Activated CD4-positive, alpha-beta T cell treated with anti-CD3 and anti-CD28 coated beads for 4 hours (primary cell): Measurements from ENCODE around the gene TRMO.

Source experiments
- DNase-seq, 2 donors: peaks; one replicate each; pipeline ENCODE4 v3.0.0-alpha.2; 2020

Gene TRMO

DNA sequence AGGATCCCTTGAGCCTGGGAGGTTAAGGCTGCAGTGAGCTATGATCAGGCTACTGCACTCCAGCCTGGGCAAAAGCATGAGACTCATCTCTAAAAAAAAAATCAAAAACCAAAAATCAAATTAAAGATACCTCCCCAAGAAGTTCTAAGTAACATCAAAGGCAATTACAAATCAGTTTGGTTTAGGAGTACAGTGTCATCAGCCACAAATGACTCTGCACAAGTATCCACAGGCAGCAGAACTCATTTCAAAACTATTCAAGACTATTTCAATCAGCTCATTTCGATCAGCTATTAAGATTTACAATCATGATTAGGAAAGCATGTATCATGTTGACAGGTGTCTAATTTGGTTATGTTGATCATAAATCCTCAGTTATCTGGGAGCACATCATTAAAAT, 19.1 kb downstream of the TRMO start:
- no peak for DNase-seq

DNA sequence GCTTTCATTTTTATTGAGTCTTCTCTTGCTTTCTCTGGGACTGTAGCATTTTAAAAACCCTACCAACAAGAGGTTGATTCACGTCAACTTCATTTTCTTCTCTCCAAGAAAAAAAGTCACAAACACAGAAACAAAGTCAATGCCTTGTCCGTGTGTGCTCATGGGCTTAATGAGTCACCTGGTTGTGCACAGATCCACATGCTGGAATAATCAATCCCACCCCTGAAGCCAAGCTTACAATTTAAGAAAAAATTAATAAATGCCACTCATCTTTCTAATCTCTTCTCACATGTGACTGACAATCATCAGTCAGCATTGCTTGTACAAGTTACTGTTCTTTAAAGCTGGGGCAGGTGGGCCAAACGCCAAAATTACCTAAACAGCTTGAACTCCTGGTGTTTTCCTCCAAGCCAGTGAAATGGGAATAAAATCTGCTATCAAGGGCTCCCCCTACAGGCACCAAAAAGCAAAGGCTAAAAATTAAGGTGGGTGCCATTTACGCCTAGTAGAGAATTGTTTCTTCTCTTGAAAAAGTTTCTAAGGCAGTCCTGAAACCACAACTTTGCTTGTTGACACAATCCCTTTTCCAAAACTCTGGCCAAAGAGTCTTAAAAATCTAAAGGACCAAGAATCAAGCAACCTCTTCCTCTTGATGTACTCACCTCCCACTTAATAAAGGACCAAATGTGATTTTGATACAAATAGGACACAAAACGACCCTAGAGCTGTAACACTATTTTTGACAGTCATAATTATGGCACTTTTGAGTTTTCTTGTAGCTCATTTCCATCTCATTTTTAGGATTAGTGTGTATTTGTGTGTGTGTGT, 21.3 kb downstream of the TRMO start:
- peak in 1 of 2 donors; percentile 25 for DNase-seq

DNA sequence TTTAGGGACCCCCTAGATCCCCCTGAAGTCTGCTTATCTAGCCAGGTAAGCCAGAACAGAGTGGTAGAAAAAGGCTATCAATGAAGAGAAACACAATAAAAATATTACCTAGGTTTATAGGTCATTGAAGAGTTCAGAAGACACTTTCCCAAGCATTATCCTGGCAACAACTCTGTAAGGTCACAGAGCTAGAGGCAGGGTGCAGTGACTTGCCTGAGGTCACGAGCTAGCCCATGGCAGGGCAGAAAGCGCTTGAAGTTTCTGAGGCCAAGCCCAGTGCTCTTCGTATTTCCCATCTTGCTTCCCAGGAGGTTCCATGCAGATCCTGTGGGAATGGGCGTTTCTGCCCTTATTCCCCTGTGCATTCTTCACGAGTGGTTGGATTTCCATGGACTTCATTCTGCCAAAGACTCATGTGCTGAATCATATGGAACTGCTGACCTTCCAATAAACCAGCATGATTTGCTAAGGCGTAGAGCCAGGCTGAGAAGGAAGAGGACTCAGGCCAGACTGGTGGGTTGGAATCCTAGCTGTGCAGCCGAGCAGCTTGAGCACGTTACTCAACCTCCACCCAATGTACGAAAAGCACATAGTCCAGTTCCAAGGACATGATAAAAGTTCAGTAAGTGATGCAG, 22.1 kb downstream of the TRMO start:
- DNase-seq: no peak

DNA sequence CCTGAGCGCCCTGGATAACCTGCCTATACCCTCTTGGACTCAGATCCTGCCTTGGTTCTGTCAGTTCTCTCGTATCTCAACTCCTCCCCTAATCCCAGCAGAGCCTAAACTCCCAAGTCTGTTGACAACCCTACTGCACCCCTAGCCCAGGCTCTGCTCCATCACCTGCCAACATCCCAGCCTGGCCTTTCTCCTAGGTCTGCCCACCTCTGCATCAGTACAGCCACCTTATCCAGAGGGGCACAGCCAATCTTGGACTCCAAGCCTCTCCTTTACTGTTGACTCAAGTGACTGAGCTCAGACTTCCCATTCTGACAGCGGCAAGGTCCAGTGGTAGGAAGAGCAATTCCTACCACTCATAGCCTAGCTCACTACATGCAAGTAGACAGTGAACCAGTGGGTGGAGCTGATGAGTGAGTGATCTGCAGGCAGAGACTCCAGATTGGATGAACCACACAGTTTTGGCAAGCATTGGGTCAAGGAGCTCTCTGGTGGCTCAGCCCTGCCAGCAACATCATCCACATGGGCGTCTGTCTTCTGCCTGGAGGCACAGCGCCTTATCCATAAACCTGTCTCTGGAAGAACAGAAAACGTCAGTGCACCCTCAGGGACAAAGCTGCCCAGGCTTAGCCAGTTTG, 26.5 kb downstream of the TRMO start:
- no peak for DNase-seq

DNA sequence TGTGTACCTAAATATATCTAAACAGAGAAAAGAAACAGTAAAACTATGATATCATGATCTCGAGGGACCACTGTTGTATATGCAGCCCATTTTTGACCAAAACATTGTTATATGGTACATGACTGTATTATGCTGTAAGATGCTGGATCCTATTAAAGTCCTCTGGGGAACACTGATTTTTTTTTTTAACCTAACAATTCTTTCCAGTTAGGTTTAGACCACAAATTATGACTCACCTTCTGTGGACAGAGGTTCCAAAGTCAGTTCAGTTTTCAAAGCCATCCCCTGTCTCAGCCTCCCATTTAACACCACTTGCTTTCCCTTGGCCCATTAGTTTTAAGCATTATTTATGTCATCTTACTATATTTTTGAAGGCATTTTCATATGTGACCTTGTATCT, 27.1 kb downstream of the TRMO start:
- DNase-seq: no peak

DNA sequence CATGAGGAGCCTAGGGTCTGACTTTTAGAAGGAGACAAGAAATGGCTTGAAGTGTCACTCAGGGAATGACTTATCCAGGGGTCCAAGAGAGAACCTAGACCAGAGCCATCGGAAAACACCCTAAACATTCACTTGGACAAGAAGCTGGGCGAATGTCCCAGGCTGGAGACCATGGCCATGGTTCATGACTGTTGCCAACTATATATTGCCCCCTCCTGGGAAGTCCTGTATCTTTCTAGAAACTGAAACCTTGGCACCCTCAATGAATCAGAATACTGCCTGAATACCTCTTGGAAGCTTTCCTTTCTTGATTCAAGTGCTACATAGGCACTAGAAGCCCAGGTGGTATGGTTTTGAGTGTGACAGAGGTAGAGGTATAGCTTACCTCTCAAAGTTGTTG, 29.9 kb downstream of the TRMO start:
- DNase-seq: no peak

DNA sequence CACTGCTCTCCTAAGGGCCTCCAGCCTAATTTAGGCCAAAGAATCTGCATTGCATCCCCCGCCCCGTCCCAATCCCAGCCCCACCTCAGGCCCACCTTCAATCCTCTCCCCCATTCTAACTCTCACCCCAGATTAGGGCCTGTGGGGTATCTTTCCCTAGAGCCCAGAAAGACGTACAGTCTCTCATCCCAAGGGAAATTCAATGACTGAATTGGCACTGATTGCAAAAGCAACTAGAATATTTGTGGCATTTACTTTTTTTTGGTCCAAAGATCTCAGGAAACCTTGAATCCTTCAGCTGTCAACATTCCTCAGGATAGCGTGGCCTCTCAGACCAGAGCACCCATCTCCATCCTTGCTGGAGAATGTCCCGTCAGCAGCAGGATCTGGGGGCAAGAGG, 30.6 kb downstream of the TRMO start:
- DNase-seq: no peak

DNA sequence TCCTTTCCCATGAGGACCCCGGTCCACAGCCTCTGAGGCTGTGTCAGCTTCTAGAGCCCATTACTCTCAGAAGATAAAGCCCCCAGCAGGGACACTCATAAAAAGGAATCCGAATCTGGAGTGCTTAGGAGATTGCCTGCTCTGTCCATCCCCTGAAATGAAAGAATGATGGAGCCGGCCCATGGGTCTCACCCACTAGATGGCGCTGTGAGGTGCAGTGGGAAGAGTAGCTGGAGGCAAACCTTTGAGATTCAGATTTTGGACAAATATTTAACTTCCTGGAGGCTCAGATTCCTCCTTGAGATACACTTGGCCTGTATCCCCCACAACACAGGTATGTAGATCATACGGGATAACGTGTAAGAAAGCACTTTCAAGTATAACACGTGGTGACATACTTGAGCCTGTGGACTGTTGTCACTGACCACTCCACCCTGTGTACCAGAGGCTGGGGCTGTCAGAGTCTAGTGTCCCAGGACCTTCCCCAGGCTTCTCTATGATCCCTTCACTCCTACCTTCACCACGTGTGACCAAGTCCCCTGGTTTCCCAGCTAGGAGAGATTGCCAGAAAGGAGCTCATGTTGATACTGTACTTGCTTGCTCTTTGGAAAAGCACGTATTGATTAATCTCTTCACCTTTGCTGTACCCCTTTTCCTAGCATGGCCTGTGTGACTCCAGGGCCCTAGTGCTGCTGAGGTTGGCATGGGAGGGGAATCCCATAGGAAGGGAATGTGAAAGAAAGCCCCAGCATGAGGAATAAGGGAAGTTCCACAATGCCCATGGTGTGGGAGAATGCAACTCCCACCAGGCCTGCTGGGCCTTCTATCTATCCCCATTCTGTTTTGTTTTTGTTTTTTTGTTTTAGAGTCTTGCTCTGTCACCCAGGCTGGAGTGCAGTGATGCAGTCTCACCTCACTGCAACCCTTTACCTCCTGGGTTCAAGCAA, 32.1 kb downstream of the TRMO start:
- peak; percentile 55 to 76 for DNase-seq

DNA sequence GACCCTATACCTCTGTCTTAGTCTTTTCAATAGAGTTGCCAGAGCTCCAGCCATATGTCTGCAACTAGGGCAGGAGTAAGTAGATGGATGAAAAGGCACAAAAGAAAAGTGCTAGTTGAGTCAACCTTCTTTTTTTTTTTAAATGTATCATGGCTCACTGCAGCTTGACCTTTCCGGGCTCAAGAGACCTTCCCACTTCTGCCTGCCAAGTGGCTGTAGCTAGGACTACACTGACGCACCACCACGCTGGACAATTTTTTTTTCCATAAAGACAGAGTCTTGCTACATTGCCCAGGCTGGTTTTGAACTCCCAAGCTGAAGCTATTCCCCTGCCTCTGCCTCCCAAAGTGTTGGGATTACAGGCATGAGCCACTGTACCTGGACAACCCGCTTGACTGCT, 42.0 kb downstream of the TRMO start:
- no peak for DNase-seq

DNA sequence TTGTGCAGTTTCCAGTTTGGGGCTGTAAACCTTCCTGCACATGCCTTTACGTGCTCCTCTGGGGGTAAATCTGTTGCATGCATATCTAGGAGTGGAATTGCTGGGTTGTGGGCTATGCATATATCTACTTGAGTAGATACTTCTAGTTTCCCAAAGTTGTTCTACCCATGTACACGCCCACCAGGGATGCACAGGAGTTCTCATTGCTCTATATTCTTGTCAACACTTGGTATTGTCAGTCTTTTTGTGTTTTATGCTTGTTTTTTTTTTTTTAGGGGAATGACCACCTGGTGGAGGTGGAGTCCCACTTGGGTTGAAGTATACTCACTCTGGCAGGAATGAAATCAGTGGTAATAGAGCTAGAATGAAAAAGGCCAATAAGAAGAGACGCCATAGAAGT, 46.2 kb downstream of the TRMO start:
- no peak for DNase-seq

DNA sequence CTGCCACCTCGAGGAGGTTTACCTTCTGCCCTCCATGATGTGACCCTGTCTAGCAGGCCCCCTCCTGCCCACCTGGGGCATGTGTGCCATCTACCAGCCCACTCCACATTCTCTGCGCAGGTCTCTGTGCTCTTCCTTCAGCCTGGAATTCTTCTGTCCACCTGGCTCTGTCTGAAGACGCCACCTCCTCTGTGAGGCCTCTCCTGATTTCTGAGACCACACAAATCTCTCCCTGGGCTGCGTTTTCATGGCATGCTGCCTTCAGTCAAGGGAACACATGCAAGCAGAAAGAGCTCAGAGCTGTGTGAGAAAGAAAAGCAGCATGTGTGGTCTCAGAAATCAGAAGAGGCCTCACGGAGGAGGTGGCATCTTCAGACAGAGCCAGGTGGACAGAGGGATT, 47.2 kb downstream of the TRMO start:
- DNase-seq: no peak

DNA sequence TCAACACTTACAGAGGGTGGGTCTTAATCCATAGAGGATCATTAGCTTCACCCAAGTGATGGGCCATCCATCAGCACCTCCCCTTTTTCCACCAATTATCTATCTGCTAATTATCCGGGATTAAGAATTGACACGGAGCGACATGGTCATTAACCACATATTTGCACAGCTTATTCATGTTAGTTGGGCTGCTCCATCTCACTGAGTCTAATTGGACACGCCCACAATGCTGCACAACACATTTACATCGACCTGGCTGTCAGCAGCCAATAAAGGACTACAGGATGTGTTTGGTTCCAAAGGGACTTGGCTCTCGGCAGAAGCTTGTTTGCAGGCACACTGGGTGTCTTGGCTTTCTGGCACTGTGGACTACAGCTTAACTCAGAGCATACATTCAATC, 47.7 kb downstream of the TRMO start:
- DNase-seq: no peak

DNA sequence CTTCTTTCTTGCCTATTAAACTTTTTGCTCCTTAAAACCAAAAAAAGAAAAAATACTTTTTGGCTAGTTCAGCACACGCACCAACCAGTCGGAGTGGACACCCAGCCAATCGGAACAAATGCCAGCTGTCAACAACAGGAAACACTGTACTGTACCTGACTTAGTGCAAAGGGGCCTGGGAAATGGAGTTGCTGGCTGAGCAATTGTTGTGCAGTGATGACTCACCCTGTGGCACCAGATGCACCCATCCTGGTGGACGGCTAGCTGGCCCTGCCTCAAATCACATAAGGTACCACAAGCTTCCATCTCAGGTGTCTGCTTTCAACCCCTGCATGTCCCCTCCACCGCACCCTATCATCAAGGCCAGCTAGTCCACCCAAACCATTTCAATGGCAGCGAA, 48.4 kb downstream of the TRMO start:
- no peak for DNase-seq

DNA sequence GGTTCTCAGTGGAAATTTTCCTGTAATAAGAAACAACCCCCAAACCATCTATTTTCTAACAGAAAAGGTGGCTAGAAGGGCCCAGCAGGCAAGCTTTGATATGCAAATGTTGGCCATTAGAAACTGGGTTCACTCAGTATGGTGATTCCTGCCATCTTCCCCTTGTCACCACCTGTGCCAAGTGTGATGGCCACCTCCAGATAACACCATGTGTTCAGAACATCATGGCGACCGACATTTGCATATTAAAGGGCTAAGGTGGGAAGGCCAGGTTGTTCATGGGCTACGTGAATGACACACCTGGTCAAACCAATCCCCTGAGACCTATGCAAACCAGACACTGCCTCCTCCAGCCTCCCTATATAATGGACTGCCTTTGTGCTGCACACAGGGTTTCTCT, 48.9 kb downstream of the TRMO start:
- no peak for DNase-seq

DNA sequence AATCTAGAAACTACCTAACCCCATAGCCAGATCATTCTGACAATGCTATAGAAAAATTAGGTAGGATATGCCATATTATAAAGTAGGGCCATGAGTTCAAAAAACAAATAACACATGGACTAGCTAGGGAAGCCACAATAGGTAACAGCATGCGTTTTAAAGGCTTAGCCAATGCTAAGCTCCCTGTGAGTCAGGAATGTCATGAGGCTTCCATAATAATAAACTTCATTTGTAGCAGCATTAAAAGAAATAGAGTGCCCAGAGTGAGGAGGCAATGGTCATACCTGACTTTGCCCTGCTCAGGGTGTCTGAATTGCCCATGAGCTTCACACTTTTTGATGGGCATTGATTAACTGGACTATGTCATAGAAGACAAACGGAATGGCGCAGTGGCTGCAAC, 53.4 kb downstream of the TRMO start:
- no peak for DNase-seq

DNA sequence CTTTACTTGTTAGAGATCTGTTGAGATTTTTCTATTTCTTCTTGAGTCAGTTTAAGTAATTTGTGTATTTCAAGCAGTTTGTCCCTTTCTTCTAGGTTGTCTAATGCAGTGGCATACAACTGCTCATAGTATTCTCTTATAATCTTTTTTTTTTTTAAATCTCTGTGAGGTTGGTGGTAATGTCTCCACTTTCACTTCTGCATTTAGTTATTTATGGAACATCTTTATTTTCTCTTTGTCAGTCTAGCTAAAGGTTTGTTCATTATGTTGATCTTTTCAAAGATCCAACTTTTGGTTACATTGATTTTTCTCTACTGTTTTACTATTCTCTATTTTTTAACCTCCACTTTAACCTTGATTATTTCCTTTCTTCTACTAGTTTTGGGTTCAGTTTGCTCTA, 55.5 kb downstream of the TRMO start:
- DNase-seq: no peak

DNA sequence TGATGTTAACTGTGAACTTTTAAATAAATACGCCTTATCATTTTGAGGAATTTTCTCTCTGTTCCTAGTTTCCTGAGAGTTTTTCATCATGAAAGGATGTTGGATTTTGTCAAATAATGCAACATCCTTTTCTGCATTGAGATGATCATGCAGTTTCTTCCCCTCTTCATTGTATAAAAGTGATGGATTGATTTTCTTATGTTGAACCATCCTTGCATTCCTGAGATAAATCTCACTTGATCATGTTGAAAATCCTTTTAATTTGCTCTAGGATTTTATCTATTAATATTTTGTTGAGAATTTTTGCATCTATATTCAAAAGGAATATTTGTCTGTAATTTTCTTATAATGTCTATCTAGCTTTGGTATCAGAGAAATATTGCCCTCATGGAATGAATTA, 56.0 kb downstream of the TRMO start:
- no peak for DNase-seq

DNA sequence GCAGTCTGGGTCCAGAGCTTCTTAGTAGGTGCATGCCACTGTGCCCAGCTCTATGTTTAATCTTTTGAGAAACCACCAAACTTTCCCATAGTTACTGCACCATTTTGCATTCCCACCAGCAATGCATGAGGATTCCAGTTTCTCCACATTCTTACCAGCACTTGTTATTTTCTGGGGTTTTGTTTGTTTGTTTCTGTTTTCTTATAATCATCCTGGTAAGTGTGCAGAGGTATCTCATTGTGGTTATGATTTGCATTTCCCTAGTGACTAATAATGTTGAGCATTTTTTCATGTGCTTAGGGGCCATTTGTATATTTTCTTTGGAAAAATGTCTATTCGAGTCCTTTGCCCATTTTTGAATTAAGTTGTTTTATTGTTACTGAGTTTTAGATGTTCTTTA, 57.9 kb downstream of the TRMO start:
- no peak for DNase-seq

DNA sequence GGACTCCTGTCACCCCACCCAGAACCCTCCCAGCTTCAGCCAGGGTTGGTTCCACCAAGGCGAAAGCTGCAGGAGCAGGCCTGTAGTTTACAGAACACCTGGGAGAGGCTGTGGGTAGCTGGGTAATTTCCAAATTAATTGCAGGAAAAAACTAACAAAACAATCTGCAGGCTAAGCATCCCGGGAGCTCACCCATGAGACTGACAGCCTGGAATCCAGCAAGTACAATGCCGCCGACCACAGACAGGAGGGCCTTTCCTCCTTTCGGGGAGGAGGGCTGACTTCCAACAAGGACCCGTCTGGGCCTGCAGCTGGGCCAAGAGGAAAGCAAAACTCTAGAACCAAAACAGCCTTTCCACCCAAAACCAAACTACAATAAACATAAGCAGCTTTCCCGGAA, 59.0 kb downstream of the TRMO start:
- DNase-seq: no peak

DNA sequence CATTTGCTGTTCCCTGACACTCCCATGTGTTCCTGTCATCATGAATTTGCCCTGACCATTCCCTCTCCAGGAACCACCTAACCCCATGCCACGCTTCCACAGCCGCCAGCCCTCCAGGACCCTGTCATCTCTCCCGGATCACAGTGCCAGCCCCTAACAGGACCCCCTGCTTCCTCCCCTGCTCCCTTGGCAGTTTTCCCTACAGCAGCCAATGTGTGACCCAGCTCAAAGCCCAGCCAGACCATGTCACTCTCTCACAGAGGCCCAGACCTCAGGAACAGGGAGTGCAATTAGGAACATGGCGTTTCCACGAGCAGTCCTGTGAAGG, 61.2 kb downstream of the TRMO start:
- no peak for DNase-seq

DNA sequence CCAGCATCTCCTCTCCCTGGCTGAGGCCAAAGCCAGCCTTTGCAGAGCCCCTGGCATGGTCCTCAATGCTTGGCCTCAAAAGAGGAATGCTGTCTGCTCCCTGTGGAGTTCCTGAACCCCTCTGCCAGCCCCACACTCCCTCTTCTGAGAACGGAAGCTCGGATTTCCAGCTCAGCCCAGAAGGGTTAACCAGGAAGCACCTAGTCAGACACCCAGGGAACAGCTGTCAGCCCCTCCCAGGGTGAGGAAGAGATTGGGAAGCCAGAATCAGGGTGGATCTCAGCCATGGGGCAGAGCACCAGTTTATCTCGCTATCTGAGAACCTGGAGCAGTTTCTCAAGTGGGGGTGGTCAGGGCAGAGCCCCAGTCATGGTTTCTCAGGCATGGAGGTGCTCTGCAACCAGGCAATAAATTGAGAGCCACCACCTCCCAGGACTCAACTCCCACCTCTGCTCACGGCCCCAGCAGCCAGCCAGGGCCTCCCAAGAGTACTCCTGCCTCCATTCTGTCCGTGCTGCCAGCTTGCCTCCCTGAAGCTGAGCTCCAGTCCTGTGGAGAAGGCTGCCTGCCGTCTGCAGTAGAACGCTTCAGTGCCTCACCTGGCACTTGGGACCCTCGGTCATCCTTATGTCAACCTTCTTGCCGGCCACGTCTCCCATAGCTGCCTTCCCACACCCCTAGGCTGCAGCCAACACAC, 61.7 kb downstream of the TRMO start:
- DNase-seq: no peak

DNA sequence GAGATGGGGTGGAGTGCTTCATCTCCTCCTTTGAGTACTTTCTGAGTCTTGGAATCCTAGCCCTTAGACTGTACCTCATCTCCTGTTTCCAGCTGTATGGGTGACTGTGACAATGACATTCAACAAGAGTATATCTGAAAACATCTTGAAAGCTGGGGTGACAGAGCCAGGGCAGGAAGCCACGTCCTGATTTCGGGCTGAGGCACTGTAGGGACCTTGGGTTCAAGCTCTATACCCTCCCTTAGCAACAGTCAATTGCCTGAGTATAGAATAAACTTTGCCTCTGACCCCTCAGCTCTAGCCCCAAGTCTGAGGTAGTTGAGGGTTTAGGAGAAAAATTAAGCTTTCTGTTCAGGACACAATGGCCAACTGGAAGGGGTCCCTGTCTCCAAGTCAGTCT, 63.0 kb downstream of the TRMO start:
- no peak for DNase-seq

DNA sequence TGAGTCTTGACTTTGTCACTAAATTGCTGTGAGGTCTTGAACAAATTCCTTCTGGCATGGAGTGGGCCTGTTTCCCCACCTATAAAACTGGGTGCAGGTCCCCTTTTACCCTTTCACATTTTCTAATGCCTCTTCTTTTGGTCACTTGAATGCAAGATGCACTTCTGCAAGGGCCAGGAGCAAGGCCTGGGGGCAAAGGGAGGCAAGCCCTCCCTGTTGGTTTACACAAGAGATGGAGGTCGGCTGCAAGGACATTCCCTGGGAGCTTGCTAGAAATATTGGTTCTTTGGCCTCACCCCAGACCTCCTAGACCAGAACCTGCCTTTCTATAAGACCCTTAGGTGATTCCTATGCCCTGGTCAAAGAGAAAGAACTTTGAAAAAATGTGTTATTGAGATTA, 63.5 kb downstream of the TRMO start:
- DNase-seq: no peak
